Umbilical cord (tissue), 2 donors: ENCODE results near the gene RGS3. TPM values are rescaled to one million over a fixed set of nuclear protein-coding genes. Genes with fewer than 3 reads are reported as not detected.

ENCODE experiments used
- DNase-seq: peaks from one replicate; pipeline ENCODE4 v3.0.0-alpha.2; 2015; ENCODE audit warnings: low spot score
- total RNA-seq: library from RNA; depleted of rRNA; stranded (reverse); fragments of >200 nt; gene quantifications from one replicate; pipeline ENCODE4 v1.2.3, GENCODE V29; 2014; ENCODE audit warnings: low replicate concordance; ENCODE audit not compliant: insufficient read depth

RGS3 gene
- total RNA-seq, 1 donor from 2014 or later, result 42.1 TPM

DNA sequence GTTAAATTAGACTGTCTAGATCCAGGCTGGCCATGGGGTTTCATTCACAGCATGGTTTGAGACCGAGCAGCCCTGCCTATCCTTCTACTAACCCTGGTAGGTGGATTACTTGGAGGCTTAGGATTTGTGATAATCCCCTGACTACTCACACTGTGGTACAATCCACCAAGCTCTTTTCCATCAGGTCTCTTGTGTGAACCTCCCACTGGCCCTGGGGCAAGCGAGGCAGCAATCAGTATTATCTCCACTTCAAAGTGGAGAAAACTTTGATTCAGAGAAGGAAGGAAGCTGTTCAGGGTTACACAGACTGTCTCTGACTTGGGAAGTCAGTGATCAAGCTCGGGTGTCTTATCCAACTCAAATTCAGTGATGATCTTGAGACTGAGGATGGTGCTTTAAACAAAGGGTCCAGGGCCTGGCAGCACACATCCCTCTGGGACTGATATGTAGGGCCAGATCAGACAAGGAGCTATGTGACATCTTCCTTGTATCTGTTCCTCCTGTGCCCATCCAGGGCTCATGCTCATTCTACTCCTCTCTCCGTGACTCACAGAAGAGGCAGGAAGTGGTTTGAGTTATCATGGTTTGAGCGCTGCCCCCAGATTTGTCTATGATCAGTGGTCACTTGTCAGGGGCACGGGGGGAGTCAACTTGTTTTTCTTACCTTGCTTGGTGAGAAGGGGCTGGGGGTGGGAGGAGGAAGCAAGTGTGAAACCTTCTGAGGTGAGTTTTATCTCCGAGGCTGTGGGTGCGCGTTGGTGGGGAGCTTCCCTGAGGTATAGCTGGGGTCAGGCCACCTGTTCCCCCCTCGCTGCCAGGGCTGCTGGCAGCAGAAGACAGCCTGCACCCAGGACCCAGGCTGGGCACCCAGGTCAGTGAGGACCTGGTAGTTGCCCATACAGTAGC lies 48.6 kb downstream of the RGS3 start:
- no peak for DNase-seq

DNA sequence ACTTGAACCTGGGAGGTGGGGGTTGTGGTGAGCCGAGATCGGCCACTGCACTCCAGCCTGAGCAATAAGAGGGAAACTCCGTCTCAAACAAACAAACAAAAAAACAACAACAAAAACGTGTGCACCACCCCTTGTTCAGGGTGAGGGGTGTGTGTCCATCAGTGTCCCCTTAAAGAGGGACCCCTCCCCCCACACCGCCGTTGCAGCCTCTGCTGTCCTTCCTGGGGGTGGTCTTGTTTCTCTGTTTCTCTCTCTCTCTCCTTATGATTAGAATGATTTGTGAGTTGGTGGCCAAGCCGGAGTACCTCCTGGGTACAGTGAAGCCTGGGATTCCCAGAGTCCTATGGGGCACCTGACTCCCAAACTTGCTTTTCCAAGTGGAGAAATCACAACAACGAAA lies 49.6 kb downstream of the RGS3 start:
- DNase-seq, result no peak

- DNase-seq, result no peak
Measured at GRCh38 chr9:113513536-113513935, 50.0 kb downstream of the RGS3 start.

DNA sequence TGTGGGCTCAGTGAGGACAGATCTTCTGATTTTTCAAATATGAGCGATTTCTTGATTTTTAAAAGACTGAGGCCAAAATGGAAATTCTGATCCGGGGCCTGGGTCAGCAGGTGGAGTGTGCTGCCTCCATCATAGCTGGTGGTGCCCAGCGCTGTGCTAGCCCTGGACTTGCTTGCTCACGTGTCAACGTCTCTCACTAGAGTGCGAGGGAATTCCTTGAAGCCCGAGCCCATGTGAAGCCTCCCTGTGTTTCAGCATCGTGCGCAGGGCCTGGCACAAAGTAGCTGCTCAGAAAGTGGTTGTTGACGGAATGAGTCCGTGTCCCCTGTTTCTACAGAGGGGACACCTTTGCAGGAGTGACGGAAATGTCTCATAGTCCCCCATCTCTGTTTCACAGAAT lies 50.5 kb downstream of the RGS3 start:
- DNase-seq, result no peak

DNA sequence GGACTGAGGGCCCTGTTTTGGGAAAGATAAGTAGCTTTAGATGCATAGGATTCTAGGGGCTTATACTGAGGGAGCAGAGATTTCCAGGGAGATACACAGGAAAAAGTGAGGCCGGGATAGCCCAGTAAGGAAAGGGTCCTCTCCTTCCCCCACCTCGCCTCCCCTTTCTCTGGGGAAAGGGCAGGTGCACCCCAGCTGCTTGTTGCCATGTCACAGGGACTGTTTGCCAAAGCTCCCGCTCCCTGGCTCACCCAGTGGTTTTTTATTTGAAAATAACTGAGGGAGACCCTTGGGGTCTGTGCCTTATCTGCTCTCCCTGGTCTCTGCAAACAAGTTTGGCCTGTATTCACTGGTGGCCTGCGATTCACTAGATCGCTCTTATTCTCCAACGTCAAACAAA lies 51.2 kb downstream of the RGS3 start:
- DNase-seq, result no peak

GRCh38 chr9:113515862-113516261 lies 52.3 kb downstream of the RGS3 start:
- no peak for DNase-seq

- DNase-seq, result no peak
Measured at GRCh38 chr9:113516840-113517577, 53.5 kb downstream of the RGS3 start.

- DNase-seq, result no peak
Measured at GRCh38 chr9:113519426-113520108, 56.0 kb downstream of the RGS3 start.

- DNase-seq, result no peak
Measured at GRCh38 chr9:113520109-113520642, 56.6 kb downstream of the RGS3 start.

DNA sequence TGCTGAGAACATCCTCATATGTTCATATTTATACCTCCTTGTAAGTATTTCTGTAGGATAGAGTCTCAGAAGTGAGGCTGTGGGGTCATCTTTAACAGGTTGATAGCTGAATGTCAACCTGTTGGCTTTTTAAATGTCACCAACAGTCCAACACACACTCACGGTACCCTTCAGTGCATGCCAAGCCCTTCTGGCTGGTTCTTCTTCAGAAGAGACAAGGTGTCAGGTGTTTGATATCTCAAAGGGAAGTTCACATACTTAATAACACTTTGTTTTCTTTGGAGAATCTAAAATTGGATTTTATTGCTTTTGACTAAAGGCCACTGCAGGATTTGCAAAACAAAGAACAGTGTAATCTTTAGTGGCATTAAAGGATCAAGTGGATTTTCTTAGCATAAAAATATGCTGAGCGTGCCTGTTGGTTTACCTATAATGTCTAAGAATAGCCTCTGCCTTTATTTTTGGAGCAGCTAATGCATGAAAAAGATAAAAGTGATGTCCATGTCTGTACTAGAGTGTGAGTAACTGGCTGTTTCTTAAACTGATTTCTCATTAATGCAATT lies 58.2 kb downstream of the RGS3 start:
- no peak for DNase-seq

DNA sequence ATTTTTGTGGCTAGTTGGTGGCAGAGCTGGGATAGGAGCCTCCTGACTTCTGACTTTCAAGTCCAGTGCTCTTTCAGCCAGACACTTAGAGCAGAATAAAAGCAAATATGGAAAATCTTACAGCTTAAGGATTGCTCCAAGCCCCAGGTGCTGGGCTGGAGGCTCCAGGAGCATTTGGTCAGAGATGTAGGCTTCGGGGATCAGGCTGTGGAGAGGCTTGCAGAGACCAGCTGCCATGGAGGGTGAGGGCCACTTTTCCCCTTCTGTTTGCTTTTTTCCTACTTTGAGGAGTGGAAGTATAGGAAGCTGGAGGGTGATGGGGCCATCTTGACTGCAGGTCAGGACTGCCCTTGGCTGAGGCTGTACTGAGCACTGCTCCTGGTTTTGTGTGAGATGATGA lies 58.9 kb downstream of the RGS3 start:
- no peak for DNase-seq

DNA sequence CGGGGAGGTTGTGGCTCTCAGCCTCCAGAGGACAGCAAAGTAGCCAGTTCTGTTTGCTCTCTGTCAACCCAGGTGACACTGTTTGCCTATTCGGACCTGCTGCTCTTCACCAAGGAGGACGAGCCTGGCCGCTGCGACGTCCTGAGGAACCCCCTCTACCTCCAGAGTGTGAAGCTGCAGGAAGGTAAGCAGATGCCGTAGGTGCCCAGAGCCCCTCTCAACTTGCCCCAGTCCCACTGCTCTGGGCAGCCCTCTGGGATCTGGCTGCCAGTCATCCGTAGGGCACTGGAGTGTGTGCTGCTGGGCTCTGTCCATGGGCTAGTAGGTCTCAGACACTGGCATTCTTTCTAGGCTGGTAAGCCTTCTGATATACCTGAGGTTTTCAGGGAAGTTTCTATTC lies 59.3 kb downstream of the RGS3 start:
- DNase-seq, result no peak

DNA sequence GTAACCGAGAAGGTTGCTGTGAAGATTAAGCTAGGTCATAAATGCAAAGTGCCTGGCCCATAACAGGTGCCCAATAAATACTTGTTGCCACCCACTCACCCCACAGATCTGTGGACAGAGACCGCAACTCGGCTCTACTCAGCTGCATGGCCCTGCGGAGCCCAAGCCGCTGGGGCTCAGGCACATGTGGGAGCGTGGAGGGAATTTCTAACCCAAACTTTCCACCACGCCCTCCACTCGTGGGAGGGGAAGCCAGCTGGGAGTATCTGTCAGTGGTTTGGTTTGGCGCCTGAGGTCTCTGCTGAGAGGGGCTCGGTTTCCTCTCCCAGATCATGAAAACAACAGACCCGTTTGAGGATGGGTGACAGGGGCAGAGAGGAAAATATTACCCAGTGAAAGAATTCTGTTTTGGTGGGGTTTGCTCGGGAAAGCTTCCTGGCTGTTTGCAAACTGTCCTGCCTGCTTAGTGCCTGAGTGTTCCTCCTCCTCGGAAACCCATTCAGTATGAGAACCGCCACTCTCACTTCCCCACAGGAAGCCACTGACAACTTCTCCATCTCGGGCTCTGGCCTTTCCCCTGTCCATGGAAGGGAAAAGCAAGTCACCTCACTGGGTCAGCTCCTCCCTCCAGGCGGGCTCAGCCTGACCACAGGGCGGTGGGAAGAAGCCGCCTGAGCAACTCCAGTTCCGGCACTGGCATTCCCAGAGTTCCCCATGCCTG lies 60.1 kb downstream of the RGS3 start:
- DNase-seq, result peak; percentile 41

- peak; percentile 45 for DNase-seq
Measured at GRCh38 chr9:113524468-113524867, 60.9 kb downstream of the RGS3 start.

- no peak for DNase-seq
Measured at GRCh38 chr9:113525205-113525604, 61.7 kb downstream of the RGS3 start.

- no peak for DNase-seq
Measured at GRCh38 chr9:113525831-113526230, 62.3 kb downstream of the RGS3 start.

- no peak for DNase-seq
Measured at GRCh38 chr9:113526231-113526746, 62.8 kb downstream of the RGS3 start.

- peak; percentile 61 for DNase-seq
Measured at GRCh38 chr9:113526841-113527240, 63.3 kb downstream of the RGS3 start.

- no peak for DNase-seq
Measured at GRCh38 chr9:113528088-113528487, 64.6 kb downstream of the RGS3 start.

DNA sequence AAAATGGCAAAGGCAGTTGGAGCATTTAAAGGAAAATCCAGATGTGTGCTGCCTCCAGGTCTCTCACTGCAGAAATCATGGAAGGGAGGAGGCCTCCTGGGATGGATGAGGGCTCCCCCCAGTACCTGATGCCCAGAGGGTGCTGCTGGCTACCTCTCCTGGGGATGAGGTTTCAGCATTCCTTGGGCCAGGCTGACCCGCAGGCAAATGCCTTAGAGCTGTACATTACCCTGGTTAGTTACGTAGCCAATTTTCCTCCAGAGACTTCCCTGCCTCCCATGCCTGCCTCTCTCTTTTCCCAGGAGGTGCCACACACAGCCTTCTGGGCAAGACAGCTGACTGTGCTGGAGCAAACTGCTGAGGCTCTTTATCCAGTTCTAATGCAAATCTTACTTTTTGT lies 65.3 kb downstream of the RGS3 start:
- no peak for DNase-seq
